ENCODE measurements around the gene HBA1. TPM values are rescaled to one million over a fixed set of nuclear protein-coding genes. Genes with fewer than 3 reads are reported as not detected.
A peak's percentile ranks its signal among the peaks of the same experiment; 100 is the strongest.
"Not testable (repeated sequence)": the region's sequence is repeated elsewhere in the genome, so short reads cannot be mapped to it uniquely, and the experiment has no call there.

HBA1 gene
- total and polyA plus RNA-seq, 9 of the 15 experiments (the other 6 are each of a cell fraction or from before 2014, with no cell fraction given): 128 to 2,388 (median 380) TPM

DNA sequence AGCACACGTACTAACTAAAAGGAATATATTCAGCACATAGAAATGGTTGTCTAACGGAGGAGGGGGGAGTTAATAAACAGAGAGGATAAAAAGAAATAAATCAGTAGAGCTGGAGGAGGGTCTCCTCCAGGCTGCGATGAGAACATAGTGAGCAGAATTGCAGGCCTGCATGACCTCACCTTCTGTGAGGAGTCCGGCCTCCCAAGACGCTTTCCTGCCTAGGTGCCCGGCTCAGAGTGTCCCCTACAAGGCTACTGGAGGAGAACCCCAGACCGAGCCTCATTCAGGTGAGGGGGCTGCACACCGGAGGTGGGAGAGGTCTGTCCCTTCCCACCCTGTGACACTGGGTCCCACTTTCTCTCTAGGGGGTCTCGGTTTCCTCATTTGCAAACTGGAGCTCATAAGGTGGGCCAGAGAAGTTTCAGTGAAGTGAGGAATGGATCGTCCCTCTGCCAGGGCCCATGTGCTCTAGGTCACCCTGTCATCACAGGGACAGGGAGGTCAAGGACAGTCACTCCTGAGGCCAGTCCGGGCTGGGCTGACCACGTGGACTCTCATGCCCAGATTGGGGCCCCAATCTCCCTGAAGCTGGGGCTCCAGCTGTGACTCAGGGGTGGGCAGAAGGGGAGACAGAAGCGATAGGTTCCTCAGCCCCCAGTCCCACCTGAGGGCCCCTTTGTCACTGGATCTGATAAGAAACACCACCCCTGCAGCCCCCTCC, 14.0 kb upstream of the HBA1 start:
- no peak overlapping the region for H3K27ac ChIP-seq (ENCODE audit: extremely low read depth, low read depth, low read length)
- intact Hi-C loops (cut with micrococcal nuclease) (no loop called here), in situ Hi-C loops (cut with MboI) (no loop called here)
- no peak for ATAC-seq
- H4K20me1 ChIP-seq (replicated peaks; ENCODE audit: control insufficient read depth, insufficient read depth, low read length): no peaks in the 10 kb centered on the region
- no peak overlapping the region for H3K4me3 ChIP-seq
- H3K27me3 ChIP-seq (ENCODE audit: control insufficient read depth in 2 of 2, insufficient read depth in 2 of 2, low read length in 2 of 2): no peaks in the 10 kb centered on the region
- CTCF ChIA-PET (ENCODE audit: low intra/inter-chr PET ratio): no interaction called here
- H3K4me1 ChIP-seq (replicated peaks in 1 of 2; ENCODE audit: control insufficient read depth in 2 of 2, insufficient read depth in 2 of 2, low read length in 2 of 2): peaks cover 2 to 59% of the 10 kb centered on the region in 2 experiments; a peak in 4 of 5 replicates
- H3K9me1 ChIP-seq (ENCODE audit: control insufficient read depth, insufficient read depth, low read length): no peaks in the 10 kb centered on the region
- no peaks in the 10 kb centered on the region for H3K79me2 ChIP-seq (ENCODE audit: control insufficient read depth, insufficient read depth, low read length)
- BruUV-seq (replicated peaks): no TSS peak
- FAIRE-seq: no peak
- no peak for TF ChIP-seq RBM15 (IDR thresholded peaks at IDR 0.05; ENCODE audit: insufficient read depth, low read length)
- TF ChIP-seq ESRRA (IDR thresholded peaks at IDR 0.05; ENCODE audit: borderline replicate concordance, low read depth): peak; percentile 61; the same call in 1 of the 2 replicates
- H3K9ac ChIP-seq (ENCODE audit: insufficient read depth in 1 of 2, low read depth in 2 of 2, low read length in 2 of 2): peak overlapping the region in 1 of 2 experiments; percentile 53; a peak in 1 of 4 replicates
- POLR2A ChIA-PET: interaction anchor here (0.6 kb wide), 1 partner anchor 11 kb away, joined by 4 read pairs; no protein-coding TSS in a partner anchor
- no peak for DNase-seq (ENCODE audit: extremely low read depth in 1 of 4, low spot score in 3 of 4)
- H2AFZ ChIP-seq (ENCODE audit: low read depth, low read length): no peak overlapping the region
- no peak overlapping the region for H3K4me2 ChIP-seq (ENCODE audit: insufficient read depth, low read length)
- 74% methylated on average over 13 of the region's 13 CpGs for WGBS (ENCODE audit: insufficient coverage, low coverage, missing lambda C conversion rate)
- no peaks in the 10 kb centered on the region for H3K9me3 ChIP-seq (replicated peaks; ENCODE audit: control insufficient read depth, insufficient read depth, low read depth, low read length)
- H3K36me3 ChIP-seq (ENCODE audit: control insufficient read depth, insufficient read depth, low read length): no peaks in the 10 kb centered on the region

DNA sequence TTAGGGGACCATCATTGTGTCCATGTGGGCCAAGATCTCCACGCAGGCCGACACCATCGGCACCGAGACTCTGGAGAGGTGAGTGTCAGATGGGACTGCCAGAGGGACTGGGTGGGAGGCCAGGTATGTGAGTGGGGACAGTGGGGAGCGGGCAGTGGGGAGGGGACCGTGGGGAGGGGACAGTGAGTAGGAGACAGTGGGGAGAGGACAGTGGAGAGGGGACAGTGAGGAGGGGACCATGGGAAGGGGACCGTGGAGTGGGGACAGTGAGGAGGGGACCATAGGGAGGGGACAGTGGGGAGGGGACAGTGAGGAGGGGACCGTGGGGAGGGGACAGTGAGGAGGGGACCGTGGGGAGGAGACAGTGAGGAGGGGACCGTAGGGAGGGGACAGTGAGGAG, 13.3 kb upstream of the HBA1 start:
- H3K27ac ChIP-seq (ENCODE audit: extremely low read depth, low read depth, low read length); H2AFZ ChIP-seq (ENCODE audit: low read depth, low read length); ATAC-seq; intact Hi-C loops (cut with micrococcal nuclease); H3K36me3 ChIP-seq (ENCODE audit: control insufficient read depth, insufficient read depth, low read length); H3K27me3 ChIP-seq (ENCODE audit: control insufficient read depth in 2 of 2, insufficient read depth in 2 of 2, low read length in 2 of 2); H3K9me3 ChIP-seq (replicated peaks; ENCODE audit: control insufficient read depth, insufficient read depth, low read depth, low read length); FAIRE-seq; CTCF ChIA-PET (ENCODE audit: low intra/inter-chr PET ratio); in situ Hi-C loops (cut with MboI); BruUV-seq (replicated peaks); H3K4me3 ChIP-seq; H3K79me2 ChIP-seq (ENCODE audit: control insufficient read depth, insufficient read depth, low read length); DNase-seq (ENCODE audit: extremely low read depth in 1 of 4, low spot score in 3 of 4); H3K4me2 ChIP-seq (ENCODE audit: insufficient read depth, low read length); H4K20me1 ChIP-seq (replicated peaks; ENCODE audit: control insufficient read depth, insufficient read depth, low read length); H3K9me1 ChIP-seq (ENCODE audit: control insufficient read depth, insufficient read depth, low read length); H3K9ac ChIP-seq (ENCODE audit: insufficient read depth in 1 of 2, low read depth in 2 of 2, low read length in 2 of 2): not testable (repeated sequence)
- H3K4me1 ChIP-seq (replicated peaks in 1 of 2; ENCODE audit: control insufficient read depth in 2 of 2, insufficient read depth in 2 of 2, low read length in 2 of 2): peaks cover 3 to 66% of the 10 kb centered on the region in 2 experiments; a peak in 4 of 5 replicates
- 91% methylated on average over 4 of the region's 10 CpGs for WGBS (ENCODE audit: insufficient coverage, low coverage, missing lambda C conversion rate)
- POLR2A ChIA-PET: interaction anchor here (0.6 kb wide), 1 partner anchor 12 kb away, joined by 4 read pairs; no protein-coding TSS in a partner anchor
